HG03135 (cell line): ENCODE results near the gene PRR33.
"Not testable (repeated sequence)": the region's sequence is repeated elsewhere in the genome, so short reads cannot be mapped to it uniquely, and the experiment has no call there.

ENCODE experiments used
- ATAC-seq: cut with Tn5 transposase; IDR thresholded peaks from one replicate; pipeline ENCODE4 v1.9.1; 2021; ENCODE audit warnings: mild to moderate bottlenecking, moderate library complexity; ENCODE audit not compliant: unreplicated experiment

The PRR33 gene

GRCh38 chr11:1890856-1891830 is 552 bp downstream of the PRR33 start:
- ATAC-seq: no peak

GRCh38 chr11:1889941-1890855 is 1.5 kb downstream of the PRR33 start:
- ATAC-seq: no peak

GRCh38 chr11:1889224-1889930 is 2.3 kb downstream of the PRR33 start:
- no peak for ATAC-seq

GRCh38 chr11:1888811-1889210 is 2.9 kb downstream of the PRR33 start:
- ATAC-seq: no peak

GRCh38 chr11:1888347-1888753 is 3.3 kb downstream of the PRR33 start:
- no peak for ATAC-seq

- ATAC-seq: no peak
Measured at GRCh38 chr11:1887451-1888346, 4.0 kb downstream of the PRR33 start.

GRCh38 chr11:1886551-1886950 is 5.1 kb downstream of the PRR33 start:
- not testable (repeated sequence) for ATAC-seq

- ATAC-seq: no peak
Measured at GRCh38 chr11:1884303-1884700, 7.4 kb downstream of the PRR33 start.

- no peak for ATAC-seq
Measured at GRCh38 chr11:1883346-1884302, 8.1 kb downstream of the PRR33 start.

- peak; percentile 58 for ATAC-seq
Measured at GRCh38 chr11:1882265-1883238, 9.1 kb downstream of the PRR33 start.

GRCh38 chr11:1881442-1882264 is 10.0 kb downstream of the PRR33 start:
- peak; percentile 25 for ATAC-seq

GRCh38 chr11:1880746-1881441 is 10.8 kb downstream of the PRR33 start:
- ATAC-seq: no peak

- ATAC-seq: no peak
Measured at GRCh38 chr11:1879941-1880720, 11.6 kb downstream of the PRR33 start.

- no peak for ATAC-seq
Measured at GRCh38 chr11:1879342-1879940, 12.3 kb downstream of the PRR33 start.
